Pancreas (tissue), 10 donors: ENCODE results near the gene SEMA4F. TPM values are rescaled to one million over a fixed set of nuclear protein-coding genes. Genes with fewer than 3 reads are reported as not detected.
"Not testable (repeated sequence)": the region's sequence is repeated elsewhere in the genome, so short reads cannot be mapped to it uniquely, and the experiment has no call there.

Experiments used
- ATAC-seq, 4 donors: fragments of 200-7000 bp; cut with Tn5 transposase; one replicate each; pipeline versions ENCODE4 v1.8.0 to v1.9.1; 2020; ENCODE audit warnings: mild to moderate bottlenecking in 4 of 4, moderate library complexity in 4 of 4
- DNase-seq, 6 donors: peaks; one replicate each; pipeline ENCODE4 v3.0.0-alpha.2; 2020
- FAIRE-seq: peaks from 2 replicates; lab custom pipeline; 2012; peaks lifted over from hg19 to GRCh38; lab: Jason Lieb, UNC
- H3K27ac ChIP-seq, 4 donors: fragments of 200-600 bp; sonication (generic); 1 replicate in 3 of 4; 2 replicates in 1 of 4; pipeline versions ENCODE4 v1.5.0 to v1.8.0; 2020
- H3K27me3 ChIP-seq, 4 donors: fragments of 200-600 bp; one replicate each; pipeline ENCODE4 v1.8.0; 2021
- H3K36me3 ChIP-seq, 3 donors: fragments of 200-600 bp; sonication (generic) in 1 of 3; one replicate each; pipeline versions ENCODE4 v1.5.0 to v1.8.0; 2020 to 2021
- H3K4me1 ChIP-seq, 3 donors: fragments of 200-600 bp; one replicate each; pipeline ENCODE4 v1.8.0; 2021
- H3K4me3 ChIP-seq, 4 donors: fragments of 200-600 bp; sonication (generic) in 2 of 4; one replicate each; pipeline versions ENCODE4 v1.5.0 to v1.8.0; 2020 to 2021
- H3K9me3 ChIP-seq, 4 donors: fragments of 200-600 bp; one replicate each; pipeline ENCODE4 v1.8.0; 2021
- CTCF ChIP-seq, 4 donors: fragments of 200-600 bp; sonication (generic) in 3 of 4; IDR thresholded peaks; one replicate each; pipeline versions ENCODE4 v1.5.0 to v1.8.0; 2021; ENCODE audit warnings: antibody characterized with exemption in 4 of 4
- WGBS, 2 donors: extraction: QIAGEN DNeasy Blood & Tissue Kit; methylation state at CpG; one replicate each; pipeline ENCODE4 v1.1.7; 2013; 5-methylcytosine and 5-hydroxymethylcytosine counted together
- intact Hi-C, 3 donors: fragments of 100-400 bp; cut with DNase I; formaldehyde crosslinking; loops; one replicate each; pipeline versions ENCODE4 v1.11.1 to v1.14.2; 2022
- polyA plus RNA-seq, 2 donors: library from polyadenylated mRNA; stranded (reverse); fragments of 200-250 nt; gene quantifications; one replicate each; pipeline ENCODE4 v1.2.3, GENCODE V29; 2013
- total RNA-seq, 6 donors: library from RNA; stranded (reverse); fragmentation: NEBNext Ultra II Directional in 4 of 6; extraction: Animal tissue kit (Norgen Biotek cat#: 25700) in 4 of 6; gene quantifications; one replicate each; pipeline versions ENCODE4 v1.2.1 to v1.2.4, GENCODE V29; 2021 to 2023
- donor health status: healthy with polysubstance abuse.
- donor health status: DM: no; HTN: no; CAD: no; lungs with moderate emphysema.
- donor health status: DM: no; HTN: no; CAD: no.
- donor health status: control.
- donor health status: control.
- donor health status: Bipolar disorder and iron deficiency.
- donor health status: DM: yes; HTN: yes; CAD: no.
- donor health status: DM: no; HTN: no; CAD: no.
- donor health status: DM: no; HTN: no; CAD: no.
- donor health status: DM: yes; HTN: yes; CAD: no.

SEMA4F gene
- total and polyA plus RNA-seq, 8 donors: 1.9 to 5.9 (median 2.6) TPM

GRCh38 chr2:74619651-74620297 is 34.3 kb upstream of the SEMA4F start:
- no peak for TF ChIP-seq CTCF (IDR thresholded peaks at IDR 0.05)
- H3K27me3 ChIP-seq: no peaks in the 10 kb centered on the region
- no peak overlapping the region for H3K27ac ChIP-seq
- FAIRE-seq (no peak), DNase-seq (no peak), ATAC-seq (no peak)
- no peaks in the 10 kb centered on the region for H3K36me3 ChIP-seq
- no peaks in the 10 kb centered on the region for H3K4me1 ChIP-seq
- intact Hi-C loops: no loop called here
- H3K4me3 ChIP-seq: no peak overlapping the region
- 66 to 80% methylated on average over 5 of the region's 5 CpGs for WGBS, 2 donors
- no peaks in the 10 kb centered on the region for H3K9me3 ChIP-seq

DNA sequence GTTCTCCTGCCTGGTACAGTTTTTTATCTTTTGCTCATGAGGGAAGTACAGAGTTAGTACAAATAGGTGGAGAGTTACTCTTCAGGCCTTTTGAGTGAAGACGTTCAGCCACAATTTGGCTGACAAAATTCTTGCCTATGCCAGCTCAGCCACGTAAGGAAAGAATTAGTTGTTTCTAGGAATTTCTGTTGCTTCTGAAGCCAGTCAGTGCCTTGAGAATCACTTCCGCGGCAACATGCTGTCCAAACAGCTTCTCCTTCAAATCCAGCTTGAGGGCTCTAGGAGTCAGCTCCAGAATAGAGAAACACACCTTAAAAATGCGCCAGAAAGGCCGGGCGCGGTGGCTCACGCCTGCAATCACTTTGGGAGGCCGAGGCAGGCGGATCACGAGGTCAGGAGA is 33.4 kb upstream of the SEMA4F start:
- H3K4me3 ChIP-seq: no peak overlapping the region
- no peak for TF ChIP-seq CTCF (IDR thresholded peaks at IDR 0.05)
- WGBS, 2 donors: 87 to 93% methylated on average over 12 of the region's 12 CpGs
- H3K9me3 ChIP-seq: no peaks in the 10 kb centered on the region
- FAIRE-seq (no peak), ATAC-seq (no peak), DNase-seq (no peak)
- H3K36me3 ChIP-seq: no peaks in the 10 kb centered on the region
- H3K4me1 ChIP-seq: no peaks in the 10 kb centered on the region
- no peak overlapping the region for H3K27ac ChIP-seq
- H3K27me3 ChIP-seq: no peaks in the 10 kb centered on the region
- intact Hi-C loops: no loop called here

DNA sequence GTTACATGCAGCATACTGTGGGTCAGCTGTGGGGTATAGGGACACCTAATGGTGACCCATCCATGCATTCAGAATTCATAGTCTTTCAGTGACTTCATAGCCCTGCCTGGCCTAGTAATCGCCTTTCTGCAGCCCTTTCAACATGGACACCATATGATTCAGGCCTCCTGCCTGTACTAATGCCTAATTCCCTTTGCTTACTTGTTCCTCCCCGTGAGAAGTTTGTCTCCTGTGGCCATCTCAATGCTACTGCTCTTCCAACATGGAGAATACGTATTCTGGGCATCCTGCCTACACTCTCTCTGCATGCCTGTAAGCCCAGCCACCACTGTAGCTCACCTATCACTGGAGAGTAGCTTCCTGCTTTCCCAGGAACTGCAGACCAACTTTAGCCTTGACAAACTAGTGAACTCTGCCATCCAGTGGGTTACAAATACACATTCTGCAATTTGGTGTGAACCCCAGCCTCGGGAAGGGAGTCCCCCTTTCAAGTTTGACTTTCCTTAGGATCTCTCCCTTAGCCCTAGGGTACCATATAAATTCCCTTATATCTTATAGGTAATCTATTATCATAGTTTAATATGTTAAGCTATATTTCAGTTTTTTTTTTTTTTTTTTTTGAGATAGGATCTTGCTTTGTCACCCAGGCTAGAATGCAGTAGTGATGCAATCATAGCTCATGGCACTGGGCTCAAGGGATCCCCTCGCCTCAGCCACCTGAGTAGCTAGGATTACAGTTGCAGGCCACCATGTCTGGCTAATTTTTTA is 28.2 kb upstream of the SEMA4F start:
- 82 to 85% methylated on average over 5 of the region's 5 CpGs for WGBS, 2 donors
- intact Hi-C loops: no loop called here
- Histone ChIP-seq H3K4me3 (no peak overlapping the region), H3K27ac (no peak overlapping the region), H3K9me3 (no peaks in the 10 kb centered on the region), H3K36me3 (no peaks in the 10 kb centered on the region), H3K27me3 (no peaks in the 10 kb centered on the region), H3K4me1 (no peaks in the 10 kb centered on the region)
- no peak for ATAC-seq
- DNase-seq: no peak
- no peak for TF ChIP-seq CTCF (IDR thresholded peaks at IDR 0.05)
- no peak for FAIRE-seq

GRCh38 chr2:74628538-74629105 is 25.4 kb upstream of the SEMA4F start:
- WGBS, 2 donors: 61 to 80% methylated on average over 3 of the region's 3 CpGs
- Histone ChIP-seq H3K9me3 (no peaks in the 10 kb centered on the region), H3K27ac (no peak overlapping the region), H3K36me3 (no peaks in the 10 kb centered on the region), H3K27me3 (no peaks in the 10 kb centered on the region), H3K4me3 (no peak overlapping the region), H3K4me1 (peaks cover 0 to 5% (median 0%) of the 10 kb centered on the region in 3 donors)
- FAIRE-seq (no peak), DNase-seq (no peak), ATAC-seq (no peak)
- intact Hi-C loops: no loop called here
- no peak for TF ChIP-seq CTCF (IDR thresholded peaks at IDR 0.05)

GRCh38 chr2:74630454-74630853 is 23.6 kb upstream of the SEMA4F start:
- WGBS, 2 donors: 92 to 96% methylated on average over 3 of the region's 3 CpGs
- H3K4me1 ChIP-seq, H3K4me3 ChIP-seq, H3K36me3 ChIP-seq, H3K27ac ChIP-seq, FAIRE-seq, intact Hi-C loops, H3K9me3 ChIP-seq, ATAC-seq, H3K27me3 ChIP-seq, DNase-seq: not testable (repeated sequence)
